ENCODE results near the gene KRTCAP2. TPM values are rescaled to one million over a fixed set of nuclear protein-coding genes. Genes with fewer than 3 reads are reported as not detected.

KRTCAP2 gene
- total and polyA plus RNA-seq, 2 experiments from 2014 or later = 191 to 440 TPM

- Histone ChIP-seq H3K9me3 (ENCODE audit: low read depth) (no peaks in the 10 kb centered on the region), H3K27ac (peak overlapping the region; percentile 99), H2AFZ (no peak overlapping the region), H3K4me1 (ENCODE audit: insufficient read depth) (peaks cover 34% of the 10 kb centered on the region), H3K27me3 (no peaks in the 10 kb centered on the region), H3K4me2 (peak overlapping the region; percentile 81), H3K79me2 (peaks cover 37% of the 10 kb centered on the region), H3K9me2 (replicated peaks; ENCODE audit: insufficient read depth) (no peaks in the 10 kb centered on the region), H3K4me3 (peak overlapping the region; percentile 40), H4K20me1 (ENCODE audit: insufficient read depth, poor library complexity, severe bottlenecking) (no peaks in the 10 kb centered on the region), H3K36me3 (replicated peaks; ENCODE audit: insufficient read depth, low read depth) (no peaks in the 10 kb centered on the region)
- TF ChIP-seq CTCF (IDR thresholded peaks at IDR 0.05; ENCODE audit: poor library complexity) (no peak), EZH2phosphoT487 (IDR thresholded peaks at IDR 0.05; ENCODE audit: low read depth, severe bottlenecking, unreplicated experiment) (no peak), EZH2 (IDR thresholded peaks at IDR 0.05; ENCODE audit: borderline replicate concordance) (no peak)
- 54% methylated on average over 6 of the region's 6 CpGs for WGBS (ENCODE audit: low lambda C conversion rate, missing lambda C conversion rate)
- no peak for DNase-seq (ENCODE audit: low spot score)
Measured at GRCh38 chr1:155136748-155137147, 36.4 kb downstream of the KRTCAP2 start.

- Histone ChIP-seq H2AFZ (peak within 1 kb of the TSS; percentile 66), H3K9me3 (ENCODE audit: low read depth) (no peaks in the 10 kb centered on the region), H3K4me2 (peak within 1 kb of the TSS; percentile 81), H3K36me3 (replicated peaks; ENCODE audit: insufficient read depth, low read depth) (no peaks in the 10 kb centered on the region), H3K4me3 (peak within 1 kb of the TSS; percentile 46), H3K27ac (peak within 1 kb of the TSS; percentile 99), H3K27me3 (no peaks in the 10 kb centered on the region), H3K4me1 (ENCODE audit: insufficient read depth) (peaks cover 37% of the 10 kb centered on the region), H4K20me1 (ENCODE audit: insufficient read depth, poor library complexity, severe bottlenecking) (no peaks in the 10 kb centered on the region), H3K9me2 (replicated peaks; ENCODE audit: insufficient read depth) (no peaks in the 10 kb centered on the region), H3K79me2 (peaks cover 49% of the 10 kb centered on the region)
- TF ChIP-seq CTCF (IDR thresholded peaks at IDR 0.05; ENCODE audit: poor library complexity) = no peak
- TF ChIP-seq EZH2phosphoT487 (IDR thresholded peaks at IDR 0.05; ENCODE audit: low read depth, severe bottlenecking, unreplicated experiment) = no peak
- TF ChIP-seq EZH2 (IDR thresholded peaks at IDR 0.05; ENCODE audit: borderline replicate concordance) = no peak
- under 1% methylated on average over 34 of the region's 52 CpGs for WGBS (ENCODE audit: low lambda C conversion rate, missing lambda C conversion rate)
- peak; percentile 99 for DNase-seq (ENCODE audit: low spot score)
Measured at GRCh38 chr1:155135415-155136028, 37.6 kb downstream of the KRTCAP2 start, which contains the start of gene SLC50A1. SLC50A1 (plus strand) TSS chr1:155135852; CDS start chr1:155135912, 60 bp downstream.

GRCh38 chr1:155134880-155135414 lies 38.2 kb downstream of the KRTCAP2 start:
- Histone ChIP-seq H3K36me3 (replicated peaks; ENCODE audit: insufficient read depth, low read depth) (no peaks in the 10 kb centered on the region), H2AFZ (no peak overlapping the region), H3K27me3 (no peaks in the 10 kb centered on the region), H3K27ac (peak overlapping the region; percentile 99), H3K79me2 (peaks cover 53% of the 10 kb centered on the region), H3K4me2 (peak overlapping the region; percentile 81), H4K20me1 (ENCODE audit: insufficient read depth, poor library complexity, severe bottlenecking) (no peaks in the 10 kb centered on the region), H3K9me3 (ENCODE audit: low read depth) (no peaks in the 10 kb centered on the region), H3K9me2 (replicated peaks; ENCODE audit: insufficient read depth) (no peaks in the 10 kb centered on the region), H3K4me3 (peak overlapping the region; percentile 46), H3K4me1 (ENCODE audit: insufficient read depth) (peaks cover 37% of the 10 kb centered on the region)
- TF ChIP-seq CTCF (IDR thresholded peaks at IDR 0.05; ENCODE audit: poor library complexity) = no peak
- no peak for TF ChIP-seq EZH2 (IDR thresholded peaks at IDR 0.05; ENCODE audit: borderline replicate concordance)
- TF ChIP-seq EZH2phosphoT487 (IDR thresholded peaks at IDR 0.05; ENCODE audit: low read depth, severe bottlenecking, unreplicated experiment) = no peak
- peak; percentile 97 for DNase-seq (ENCODE audit: low spot score)
- 11% methylated on average over 18 of the region's 18 CpGs for WGBS (ENCODE audit: low lambda C conversion rate, missing lambda C conversion rate)

All from hepatocyte (in vitro differentiated cells).